Measurements from ENCODE around the gene WFIKKN2.

The WFIKKN2 gene

DNA sequence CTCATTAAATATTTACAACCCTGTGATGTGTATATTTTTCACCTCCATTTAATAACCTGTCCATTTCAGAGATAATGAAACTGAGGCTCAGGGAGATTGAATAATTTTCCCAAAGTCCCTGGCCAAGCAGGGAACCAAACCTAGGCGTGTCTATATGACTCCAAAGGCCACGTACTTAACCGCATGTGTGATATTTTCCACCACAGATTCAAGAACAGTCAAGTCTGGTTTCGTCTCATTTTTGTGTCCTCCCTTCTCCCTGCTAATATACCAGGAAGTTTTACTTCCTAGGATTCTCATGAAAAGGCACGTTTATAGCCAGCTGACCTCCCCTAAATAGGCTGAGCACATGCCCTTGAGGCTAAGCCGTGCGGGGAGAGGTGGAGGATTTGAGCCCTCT lies 15.3 kb downstream of the WFIKKN2 start:
- Histone ChIP-seq H3K9me3 (ENCODE audit: control extremely low read depth in 1 of 5, control insufficient read depth in 4 of 5, insufficient read depth in 2 of 5, low read depth in 1 of 5, low read length in 4 of 5) (peaks cover 0 to 9% (median 0%) of the 10 kb centered on the region in 5 experiments), H3K4me3 (ENCODE audit: control insufficient read depth in 1 of 7, extremely low read depth in 1 of 7, insufficient read depth in 4 of 7, low read depth in 2 of 7, low read length in 6 of 7) (no peak overlapping the region), H3K36me3 (ENCODE audit: control insufficient read depth in 4 of 4, insufficient read depth in 4 of 4, low read length in 3 of 4) (no peaks in the 10 kb centered on the region), H3K27me3 (replicated peaks in 2 of 5; ENCODE audit: control insufficient read depth in 4 of 5, insufficient read depth in 5 of 5, low read length in 4 of 5) (peaks cover 0 to 5% (median 0%) of the 10 kb centered on the region in 5 experiments), H3K4me1 (ENCODE audit: control extremely low read depth in 1 of 4, control insufficient read depth in 4 of 4, insufficient read depth in 4 of 4, low read length in 3 of 4) (peaks cover 0 to 12% (median 2%) of the 10 kb centered on the region in 4 experiments), H3K27ac (ENCODE audit: insufficient read depth in 1 of 2, low read depth in 1 of 2, low read length in 2 of 2, poor library complexity in 1 of 2, severe bottlenecking in 2 of 2) (no peak overlapping the region)
- no peak for DNase-seq
- 98% methylated on average over 4 of the region's 7 CpGs for WGBS (ENCODE audit: insufficient coverage)
- ChIA-PET POLR2A (interaction anchor here (0.7 to 1.1 kb wide), 2 partner anchors 15 to 170 kb away, joined by 3 read pairs; no protein-coding TSS in a partner anchor), CTCF (interaction anchor here (1.0 to 22.0 kb wide), 8 partner anchors 9 to 114 kb away, joined by 3 to 480 read pairs (median 13); partner anchors contain the start of gene TOB1)

DNA sequence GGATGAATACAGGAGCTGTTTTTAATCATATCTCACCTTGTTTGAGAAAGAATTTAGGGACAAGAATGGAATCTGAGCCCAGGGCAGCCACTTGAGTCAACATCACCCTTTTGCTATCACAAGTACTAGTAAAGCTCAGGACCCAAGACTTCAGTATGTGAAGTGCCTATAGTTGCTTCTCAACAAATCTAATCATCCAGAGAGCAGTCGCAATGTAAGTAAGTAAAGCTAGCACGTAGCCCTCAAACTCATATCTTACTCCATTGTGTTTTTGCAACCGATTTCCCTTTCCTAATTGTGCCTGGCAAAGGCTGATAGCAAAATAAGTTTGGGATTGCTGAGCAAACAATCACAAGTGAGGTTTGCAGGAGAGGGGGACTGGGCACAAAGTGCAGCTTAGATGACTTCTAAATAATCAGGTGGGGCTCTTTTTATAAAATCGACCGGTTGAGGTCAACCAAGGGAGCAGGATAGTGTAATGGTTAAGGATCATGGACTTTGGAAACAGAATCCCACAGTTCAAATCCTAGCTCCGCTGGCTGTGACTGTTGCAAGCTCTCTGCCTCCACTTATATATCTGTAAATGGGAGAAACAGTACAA lies 17.7 kb downstream of the WFIKKN2 start:
- H3K27ac ChIP-seq (ENCODE audit: insufficient read depth in 1 of 2, low read depth in 1 of 2, low read length in 2 of 2, poor library complexity in 1 of 2, severe bottlenecking in 2 of 2): no peak overlapping the region
- H3K4me1 ChIP-seq (ENCODE audit: control extremely low read depth in 1 of 4, control insufficient read depth in 4 of 4, insufficient read depth in 4 of 4, low read length in 3 of 4): peaks cover 0 to 12% (median 3%) of the 10 kb centered on the region in 4 experiments
- DNase-seq: no peak
- ChIA-PET POLR2A (interaction anchor here (0.6 to 3.7 kb wide), 3 partner anchors 13 to 124 kb away, joined by 3 to 21 read pairs (median 8); partner anchors contain the start of gene TOB1), CTCF (interaction anchor here (0.8 to 22.0 kb wide), 32 partner anchors 9 to 369 kb away, joined by 3 to 480 read pairs (median 5); partner anchors contain the start of gene TOB1)
- no peak overlapping the region for H3K4me3 ChIP-seq (ENCODE audit: control insufficient read depth in 1 of 7, extremely low read depth in 1 of 7, insufficient read depth in 4 of 7, low read depth in 2 of 7, low read length in 6 of 7)
- WGBS (ENCODE audit: insufficient coverage): 88% methylated on average over 5 of the region's 6 CpGs
- H3K36me3 ChIP-seq (ENCODE audit: control insufficient read depth in 4 of 4, insufficient read depth in 4 of 4, low read length in 3 of 4): no peaks in the 10 kb centered on the region
- peaks cover 0 to 5% (median 0%) of the 10 kb centered on the region in 5 experiments for H3K27me3 ChIP-seq (replicated peaks in 2 of 5; ENCODE audit: control insufficient read depth in 4 of 5, insufficient read depth in 5 of 5, low read length in 4 of 5)
- peaks cover 0 to 7% (median 0%) of the 10 kb centered on the region in 5 experiments for H3K9me3 ChIP-seq (ENCODE audit: control extremely low read depth in 1 of 5, control insufficient read depth in 4 of 5, insufficient read depth in 2 of 5, low read depth in 1 of 5, low read length in 4 of 5)

DNA sequence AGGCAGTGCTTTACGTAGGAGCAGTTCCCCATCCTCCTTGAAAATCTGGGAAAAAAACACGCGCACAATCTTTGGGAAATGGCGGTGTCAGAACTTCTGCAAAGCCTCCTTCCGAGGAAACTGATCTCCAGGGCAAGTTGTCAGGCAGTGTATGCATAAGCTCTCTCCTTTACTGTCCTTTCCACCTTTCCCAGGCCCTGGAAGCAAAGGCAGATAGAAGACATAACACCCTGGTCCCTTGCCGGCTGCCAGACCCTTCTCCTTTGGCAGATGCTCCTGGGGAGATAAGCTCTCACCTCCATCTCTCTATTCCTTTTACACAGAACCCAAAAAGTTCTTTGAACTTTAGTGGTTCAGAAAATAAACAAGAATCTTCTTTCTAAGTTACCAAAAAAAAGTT lies 18.4 kb downstream of the WFIKKN2 start:
- no peak overlapping the region for H3K4me3 ChIP-seq (ENCODE audit: control insufficient read depth in 1 of 7, extremely low read depth in 1 of 7, insufficient read depth in 4 of 7, low read depth in 2 of 7, low read length in 6 of 7)
- 98% methylated on average over 5 of the region's 6 CpGs for WGBS (ENCODE audit: insufficient coverage)
- DNase-seq: no peak
- H3K27ac ChIP-seq (ENCODE audit: insufficient read depth in 1 of 2, low read depth in 1 of 2, low read length in 2 of 2, poor library complexity in 1 of 2, severe bottlenecking in 2 of 2): no peak overlapping the region
- H3K36me3 ChIP-seq (ENCODE audit: control insufficient read depth in 4 of 4, insufficient read depth in 4 of 4, low read length in 3 of 4): no peaks in the 10 kb centered on the region
- peaks cover 0 to 12% (median 3%) of the 10 kb centered on the region in 4 experiments for H3K4me1 ChIP-seq (ENCODE audit: control extremely low read depth in 1 of 4, control insufficient read depth in 4 of 4, insufficient read depth in 4 of 4, low read length in 3 of 4)
- ChIA-PET POLR2A (interaction anchor here (3.7 kb wide), 1 partner anchor 13 kb away, joined by 21 read pairs; the partner anchor contains the start of gene TOB1), CTCF (interaction anchor here (0.8 to 22.0 kb wide), 16 partner anchors 8 to 150 kb away, joined by 3 to 480 read pairs (median 4); partner anchors contain the start of gene TOB1)
- H3K9me3 ChIP-seq (ENCODE audit: control extremely low read depth in 1 of 5, control insufficient read depth in 4 of 5, insufficient read depth in 2 of 5, low read depth in 1 of 5, low read length in 4 of 5): peaks cover 0 to under 1% (median 0%) of the 10 kb centered on the region in 5 experiments
- H3K27me3 ChIP-seq (replicated peaks in 2 of 5; ENCODE audit: control insufficient read depth in 4 of 5, insufficient read depth in 5 of 5, low read length in 4 of 5): peaks cover 0 to 5% (median 0%) of the 10 kb centered on the region in 5 experiments

DNA sequence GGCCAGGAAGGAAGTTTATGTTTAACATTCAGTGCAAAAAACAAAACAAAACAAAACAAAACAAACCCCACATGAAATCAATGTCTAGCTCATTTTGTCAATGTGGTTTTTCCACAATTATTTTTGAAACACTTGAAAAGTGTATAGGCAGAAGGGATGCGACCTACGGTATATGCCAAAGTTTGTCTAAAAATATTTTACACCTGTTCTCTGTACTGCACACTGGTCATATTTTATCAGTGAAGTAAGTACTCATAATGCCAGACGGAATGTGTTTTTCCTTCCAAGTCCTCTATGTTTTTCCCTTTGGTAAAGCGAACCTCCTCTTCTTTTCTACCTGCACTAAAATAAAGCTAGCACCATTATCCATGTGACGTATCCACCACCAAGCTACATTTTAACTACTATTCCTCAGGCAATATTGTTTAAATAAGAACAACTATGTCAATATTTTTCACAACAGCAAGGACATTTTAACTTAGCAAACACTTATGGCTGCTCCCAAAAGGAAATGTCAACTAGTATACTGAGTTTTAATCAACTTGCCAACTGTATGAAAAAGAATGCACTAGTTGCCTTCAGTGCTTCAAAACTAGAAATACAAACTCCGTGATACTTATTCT lies 20.4 kb downstream of the WFIKKN2 start:
- ChIA-PET CTCF (interaction anchor here (0.7 to 22.0 kb wide), 9 partner anchors 11 to 109 kb away, joined by 3 to 480 read pairs (median 4); partner anchors contain the start of gene TOB1), POLR2A (interaction anchor here (0.5 to 1.3 kb wide), 2 partner anchors 10 to 301 kb away, joined by 3 read pairs; partner anchors contain the start of gene TOB1)
- WGBS (ENCODE audit: insufficient coverage): 86% methylated on average over 2 of the region's 6 CpGs
- Histone ChIP-seq H3K27me3 (replicated peaks in 2 of 5; ENCODE audit: control insufficient read depth in 4 of 5, insufficient read depth in 5 of 5, low read length in 4 of 5) (peaks cover 0 to 5% (median 0%) of the 10 kb centered on the region in 5 experiments), H3K4me3 (ENCODE audit: control insufficient read depth in 1 of 7, extremely low read depth in 1 of 7, insufficient read depth in 4 of 7, low read depth in 2 of 7, low read length in 6 of 7) (no peak overlapping the region), H3K27ac (ENCODE audit: insufficient read depth in 1 of 2, low read depth in 1 of 2, low read length in 2 of 2, poor library complexity in 1 of 2, severe bottlenecking in 2 of 2) (no peak overlapping the region), H3K4me1 (ENCODE audit: control extremely low read depth in 1 of 4, control insufficient read depth in 4 of 4, insufficient read depth in 4 of 4, low read length in 3 of 4) (peaks cover 0 to 12% (median 3%) of the 10 kb centered on the region in 4 experiments), H3K36me3 (ENCODE audit: control insufficient read depth in 4 of 4, insufficient read depth in 4 of 4, low read length in 3 of 4) (no peaks in the 10 kb centered on the region), H3K9me3 (ENCODE audit: control extremely low read depth in 1 of 5, control insufficient read depth in 4 of 5, insufficient read depth in 2 of 5, low read depth in 1 of 5, low read length in 4 of 5) (no peaks in the 10 kb centered on the region)
- DNase-seq: no peak

DNA sequence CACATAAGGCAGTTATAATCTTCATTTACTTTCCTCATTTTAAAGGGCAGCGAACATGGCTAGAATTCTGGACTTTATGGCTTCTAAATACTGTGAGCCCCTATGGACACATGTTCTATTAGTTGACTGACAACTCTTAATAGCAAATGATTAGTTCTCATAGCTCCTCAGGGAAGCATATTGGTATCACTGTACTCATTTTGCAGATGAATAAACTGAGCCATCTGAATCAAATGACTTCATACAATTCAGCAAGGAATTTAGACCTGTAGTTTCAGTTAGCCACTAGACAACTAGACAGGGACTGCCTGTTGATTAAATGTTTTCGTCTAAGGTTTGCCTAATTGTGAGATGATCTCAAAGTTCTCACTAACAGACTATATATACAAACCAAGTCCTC lies 21.0 kb downstream of the WFIKKN2 start:
- ChIA-PET CTCF (interaction anchor here (0.8 to 22.0 kb wide), 7 partner anchors 10 to 108 kb away, joined by 3 to 480 read pairs (median 4); partner anchors contain the start of gene TOB1), POLR2A (interaction anchor here (1.3 kb wide), 1 partner anchor 10 kb away, joined by 3 read pairs; the partner anchor contains the start of gene TOB1)
- Histone ChIP-seq H3K4me1 (ENCODE audit: control extremely low read depth in 1 of 4, control insufficient read depth in 4 of 4, insufficient read depth in 4 of 4, low read length in 3 of 4) (peaks cover 0 to 12% (median 3%) of the 10 kb centered on the region in 4 experiments), H3K27ac (ENCODE audit: insufficient read depth in 1 of 2, low read depth in 1 of 2, low read length in 2 of 2, poor library complexity in 1 of 2, severe bottlenecking in 2 of 2) (no peak overlapping the region), H3K36me3 (ENCODE audit: control insufficient read depth in 4 of 4, insufficient read depth in 4 of 4, low read length in 3 of 4) (no peaks in the 10 kb centered on the region), H3K27me3 (replicated peaks in 2 of 5; ENCODE audit: control insufficient read depth in 4 of 5, insufficient read depth in 5 of 5, low read length in 4 of 5) (peaks cover 0 to 5% (median 0%) of the 10 kb centered on the region in 5 experiments), H3K9me3 (ENCODE audit: control extremely low read depth in 1 of 5, control insufficient read depth in 4 of 5, insufficient read depth in 2 of 5, low read depth in 1 of 5, low read length in 4 of 5) (no peaks in the 10 kb centered on the region), H3K4me3 (ENCODE audit: control insufficient read depth in 1 of 7, extremely low read depth in 1 of 7, insufficient read depth in 4 of 7, low read depth in 2 of 7, low read length in 6 of 7) (no peak overlapping the region)
- 67% methylated on average over 1 of the region's 2 CpGs for WGBS (ENCODE audit: insufficient coverage)
- no peak for DNase-seq

DNA sequence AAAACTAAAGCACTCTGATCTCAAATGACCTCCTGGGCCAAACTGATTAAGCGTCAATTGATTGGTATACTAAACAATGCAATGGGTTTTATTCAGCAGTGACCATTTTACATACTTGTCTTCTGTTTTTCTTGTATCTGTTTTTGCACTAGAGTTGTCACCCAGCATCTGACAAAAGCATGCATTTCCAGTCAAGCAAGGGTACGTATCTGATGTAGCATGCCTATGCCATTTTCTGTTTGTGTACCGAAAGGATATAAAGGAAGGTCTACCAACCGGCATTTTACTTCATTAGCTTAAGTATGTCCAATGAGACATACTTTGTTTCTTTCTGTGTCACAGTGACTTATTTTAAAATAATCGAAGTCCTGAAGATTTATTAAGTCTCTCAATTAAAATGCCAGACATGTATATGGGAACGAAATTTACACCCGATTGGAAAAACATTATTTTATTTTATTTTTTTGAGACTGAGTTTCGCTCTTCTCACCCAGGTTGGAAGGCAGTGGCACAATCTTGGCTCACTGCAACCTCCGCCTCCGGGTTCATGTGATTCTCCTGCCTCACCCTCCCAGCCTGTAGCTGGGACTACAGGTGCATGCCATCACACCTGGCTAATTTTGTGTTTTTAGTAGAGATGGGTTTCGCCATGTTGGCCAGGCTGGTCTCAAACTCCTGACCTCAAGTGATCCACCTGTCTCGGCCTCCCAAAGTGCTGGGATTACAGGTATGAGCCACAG lies 23.3 kb downstream of the WFIKKN2 start:
- POLR2A ChIA-PET: interaction anchor here (0.8 kb wide), 1 partner anchor 47 kb away, joined by 3 read pairs; no protein-coding TSS in a partner anchor
- Histone ChIP-seq H3K36me3 (ENCODE audit: control insufficient read depth in 4 of 4, insufficient read depth in 4 of 4, low read length in 3 of 4) (peaks cover 0 to 9% (median 4%) of the 10 kb centered on the region in 4 experiments), H3K4me1 (ENCODE audit: control extremely low read depth in 1 of 4, control insufficient read depth in 4 of 4, insufficient read depth in 4 of 4, low read length in 3 of 4) (peaks cover 0 to 4% (median 1%) of the 10 kb centered on the region in 4 experiments), H3K27ac (ENCODE audit: insufficient read depth in 1 of 2, low read depth in 1 of 2, low read length in 2 of 2, poor library complexity in 1 of 2, severe bottlenecking in 2 of 2) (no peak overlapping the region), H3K9me3 (ENCODE audit: control extremely low read depth in 1 of 5, control insufficient read depth in 4 of 5, insufficient read depth in 2 of 5, low read depth in 1 of 5, low read length in 4 of 5) (no peaks in the 10 kb centered on the region), H3K27me3 (replicated peaks in 2 of 5; ENCODE audit: control insufficient read depth in 4 of 5, insufficient read depth in 5 of 5, low read length in 4 of 5) (peaks cover 0 to 3% (median 0%) of the 10 kb centered on the region in 5 experiments), H3K4me3 (ENCODE audit: control insufficient read depth in 1 of 7, extremely low read depth in 1 of 7, insufficient read depth in 4 of 7, low read depth in 2 of 7, low read length in 6 of 7) (no peak overlapping the region)
- WGBS (ENCODE audit: insufficient coverage): 98% methylated on average over 7 of the region's 12 CpGs
- CTCF ChIA-PET: interaction anchor here (22.0 kb wide), 1 partner anchor 93 kb away, joined by 480 read pairs; no protein-coding TSS in a partner anchor
- DNase-seq: no peak
